ENCODE data around the gene RPN2. TPM values are rescaled to one million over a fixed set of nuclear protein-coding genes. Genes with fewer than 3 reads are reported as not detected.

RPN2 gene
- total and polyA plus RNA-seq, 9 of the 15 experiments (the other 6 are each of a cell fraction or from before 2014, with no cell fraction given): 168 to 548 (median 325) TPM

GRCh38 chr20:37178839-37179682 is at the start of gene RPN2, which contains the start of gene MROH8 (continued):
- TF ChIP-seq, protein P1, sequence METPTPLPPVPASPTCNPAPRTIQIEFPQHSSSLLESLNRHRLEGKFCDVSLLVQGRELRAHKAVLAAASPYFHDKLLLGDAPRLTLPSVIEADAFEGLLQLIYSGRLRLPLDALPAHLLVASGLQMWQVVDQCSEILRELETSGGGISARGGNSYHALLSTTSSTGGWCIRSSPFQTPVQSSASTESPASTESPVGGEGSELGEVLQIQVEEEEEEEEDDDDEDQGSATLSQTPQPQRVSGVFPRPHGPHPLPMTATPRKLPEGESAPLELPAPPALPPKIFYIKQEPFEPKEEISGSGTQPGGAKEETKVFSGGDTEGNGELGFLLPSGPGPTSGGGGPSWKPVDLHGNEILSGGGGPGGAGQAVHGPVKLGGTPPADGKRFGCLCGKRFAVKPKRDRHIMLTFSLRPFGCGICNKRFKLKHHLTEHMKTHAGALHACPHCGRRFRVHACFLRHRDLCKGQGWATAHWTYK (CRISPR knock-in tag; IDR thresholded peaks at IDR 0.05): peak; percentile 23; the same call in 1 of the 2 replicates
- TF ChIP-seq, protein P2, sequence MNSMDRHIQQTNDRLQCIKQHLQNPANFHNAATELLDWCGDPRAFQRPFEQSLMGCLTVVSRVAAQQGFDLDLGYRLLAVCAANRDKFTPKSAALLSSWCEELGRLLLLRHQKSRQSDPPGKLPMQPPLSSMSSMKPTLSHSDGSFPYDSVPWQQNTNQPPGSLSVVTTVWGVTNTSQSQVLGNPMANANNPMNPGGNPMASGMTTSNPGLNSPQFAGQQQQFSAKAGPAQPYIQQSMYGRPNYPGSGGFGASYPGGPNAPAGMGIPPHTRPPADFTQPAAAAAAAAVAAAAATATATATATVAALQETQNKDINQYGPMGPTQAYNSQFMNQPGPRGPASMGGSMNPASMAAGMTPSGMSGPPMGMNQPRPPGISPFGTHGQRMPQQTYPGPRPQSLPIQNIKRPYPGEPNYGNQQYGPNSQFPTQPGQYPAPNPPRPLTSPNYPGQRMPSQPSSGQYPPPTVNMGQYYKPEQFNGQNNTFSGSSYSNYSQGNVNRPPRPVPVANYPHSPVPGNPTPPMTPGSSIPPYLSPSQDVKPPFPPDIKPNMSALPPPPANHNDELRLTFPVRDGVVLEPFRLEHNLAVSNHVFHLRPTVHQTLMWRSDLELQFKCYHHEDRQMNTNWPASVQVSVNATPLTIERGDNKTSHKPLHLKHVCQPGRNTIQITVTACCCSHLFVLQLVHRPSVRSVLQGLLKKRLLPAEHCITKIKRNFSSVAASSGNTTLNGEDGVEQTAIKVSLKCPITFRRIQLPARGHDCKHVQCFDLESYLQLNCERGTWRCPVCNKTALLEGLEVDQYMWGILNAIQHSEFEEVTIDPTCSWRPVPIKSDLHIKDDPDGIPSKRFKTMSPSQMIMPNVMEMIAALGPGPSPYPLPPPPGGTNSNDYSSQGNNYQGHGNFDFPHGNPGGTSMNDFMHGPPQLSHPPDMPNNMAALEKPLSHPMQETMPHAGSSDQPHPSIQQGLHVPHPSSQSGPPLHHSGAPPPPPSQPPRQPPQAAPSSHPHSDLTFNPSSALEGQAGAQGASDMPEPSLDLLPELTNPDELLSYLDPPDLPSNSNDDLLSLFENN (IDR thresholded peaks at IDR 0.05; ENCODE audit: low read depth in 2 of 2, low read length in 2 of 2): no peak
- TF ChIP-seq SIN3B (IDR thresholded peaks at IDR 0.05; ENCODE audit: low read depth): peak; percentile 79; the same call in 1 of the 2 replicates
- peak; percentile 77; the same call in 1 of the 2 replicates for TF ChIP-seq ELF4 (CRISPR knock-in tag; IDR thresholded peaks at IDR 0.05)
- no peak for TF ChIP-seq TCFL5 (CRISPR knock-in tag; conservative IDR thresholded peaks at IDR 0.05)
- no peak for TF ChIP-seq ZNF253 (CRISPR knock-in tag; conservative IDR thresholded peaks at IDR 0.05)
- no peak for TF ChIP-seq THRAP3 (IDR thresholded peaks at IDR 0.05; ENCODE audit: borderline replicate concordance)
- TF ChIP-seq RBM17 (IDR thresholded peaks at IDR 0.05; ENCODE audit: borderline replicate concordance, low read depth, low read length): no peak
- no peak for TF ChIP-seq RAD51 (IDR thresholded peaks at IDR 0.05; ENCODE audit: borderline replicate concordance, low read depth)
- peak; percentile 66; the same call in 1 of the 2 replicates for TF ChIP-seq GTF2F1 (IDR thresholded peaks at IDR 0.05; ENCODE audit: low read depth, low read length)
- TF ChIP-seq, protein P3, sequence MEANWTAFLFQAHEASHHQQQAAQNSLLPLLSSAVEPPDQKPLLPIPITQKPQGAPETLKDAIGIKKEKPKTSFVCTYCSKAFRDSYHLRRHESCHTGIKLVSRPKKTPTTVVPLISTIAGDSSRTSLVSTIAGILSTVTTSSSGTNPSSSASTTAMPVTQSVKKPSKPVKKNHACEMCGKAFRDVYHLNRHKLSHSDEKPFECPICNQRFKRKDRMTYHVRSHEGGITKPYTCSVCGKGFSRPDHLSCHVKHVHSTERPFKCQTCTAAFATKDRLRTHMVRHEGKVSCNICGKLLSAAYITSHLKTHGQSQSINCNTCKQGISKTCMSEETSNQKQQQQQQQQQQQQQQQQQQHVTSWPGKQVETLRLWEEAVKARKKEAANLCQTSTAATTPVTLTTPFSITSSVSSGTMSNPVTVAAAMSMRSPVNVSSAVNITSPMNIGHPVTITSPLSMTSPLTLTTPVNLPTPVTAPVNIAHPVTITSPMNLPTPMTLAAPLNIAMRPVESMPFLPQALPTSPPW (CRISPR knock-in tag; IDR thresholded peaks at IDR 0.05): peak; percentile 57
- TF ChIP-seq ZNF121 (CRISPR knock-in tag; conservative IDR thresholded peaks at IDR 0.05): no peak
- no peak for TF ChIP-seq ZNF644 (tag; IDR thresholded peaks at IDR 0.05; ENCODE audit: low read depth)
- TF ChIP-seq IRF9 (tag; IDR thresholded peaks at IDR 0.05): no peak
- 0 out of 2 replicates have a peak, but pooled peaks have one; percentile 54 for TF ChIP-seq SMAD3 (CRISPR knock-in tag; conservative IDR thresholded peaks at IDR 0.05)
- TF ChIP-seq CREB5 (CRISPR knock-in tag; IDR thresholded peaks at IDR 0.05): no peak
- no peak for TF ChIP-seq ZNF184 (CRISPR knock-in tag; IDR thresholded peaks at IDR 0.05)
- peak; percentile 71 for TF ChIP-seq HMGN3 (IDR thresholded peaks at IDR 0.05; ENCODE audit: borderline replicate concordance, extremely low read depth, insufficient read length, low read depth, low read length)
